Urinary bladder (tissue), 4 donors: ENCODE results near the gene ALOX15. TPM values are rescaled to one million over a fixed set of nuclear protein-coding genes. Genes with fewer than 3 reads are reported as not detected.
"Not testable (repeated sequence)": the region's sequence is repeated elsewhere in the genome, so short reads cannot be mapped to it uniquely, and the experiment has no call there.

ENCODE experiments used
- DNase-seq: peaks from one replicate; pipeline ENCODE4 v3.0.0-alpha.2; 2015; ENCODE audit errors: extremely low spot score
- H3K27ac ChIP-seq: one replicate; pipeline ENCODE4 v1.5.1; 2013; ENCODE audit warnings: low read depth, mild to moderate bottlenecking, moderate library complexity
- H3K36me3 ChIP-seq: one replicate; pipeline ENCODE4 v1.6.1; 2013; ENCODE audit warnings: mild to moderate bottlenecking, moderate library complexity; ENCODE audit not compliant: insufficient read depth
- H3K4me1 ChIP-seq: one replicate; pipeline ENCODE4 v1.6.1; 2013; ENCODE audit warnings: mild to moderate bottlenecking, moderate library complexity; ENCODE audit not compliant: insufficient read depth
- H3K4me3 ChIP-seq: one replicate; pipeline ENCODE4 v1.5.1; 2013; ENCODE audit warnings: low read depth, low read length
- WGBS: extraction: QIAGEN DNeasy Blood & Tissue Kit; methylation state at CpG from one replicate; pipeline ENCODE4 v1.1.7; 2013; 5-methylcytosine and 5-hydroxymethylcytosine counted together
- polyA plus RNA-seq: library from polyadenylated mRNA; stranded (reverse); fragments of 200-250 nt; gene quantifications from one replicate; pipeline ENCODE4 v1.2.3, GENCODE V29; 2013
- total RNA-seq: library from RNA; depleted of rRNA; stranded (reverse); fragments of >200 nt; gene quantifications from one replicate; pipeline ENCODE4 v1.2.3, GENCODE V29; 2014
- donor health status: healthy with polysubstance abuse.
- donor health status: healthy.

Gene ALOX15
- total and polyA plus RNA-seq, 2 donors = 0.06 to 2.6 TPM

DNA sequence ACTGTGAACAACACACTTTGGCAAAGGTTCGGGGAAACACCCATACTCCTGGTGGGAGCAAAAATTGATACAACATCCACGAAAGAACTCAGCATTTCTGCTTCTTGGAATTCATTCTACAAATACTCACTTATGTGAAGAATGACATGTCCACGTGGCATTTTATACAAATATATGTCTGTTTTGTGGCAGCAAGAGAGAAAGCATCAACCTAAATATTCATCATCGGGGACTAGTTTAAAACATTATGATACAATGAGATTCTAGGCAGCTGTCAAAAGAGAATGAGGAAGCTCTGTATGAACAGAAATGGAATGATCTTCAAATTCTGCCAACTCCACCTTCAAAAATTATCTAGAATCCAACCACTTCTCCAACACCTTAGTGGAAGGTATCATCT, 25.7 kb upstream of the ALOX15 start:
- Histone ChIP-seq H3K36me3 (peaks cover 2% of the 10 kb centered on the region), H3K27ac (no peak overlapping the region), H3K4me3 (no peak overlapping the region), H3K4me1 (no peaks in the 10 kb centered on the region)
- no peak for DNase-seq
- 77% methylated on average over 4 of the region's 4 CpGs for WGBS

DNA sequence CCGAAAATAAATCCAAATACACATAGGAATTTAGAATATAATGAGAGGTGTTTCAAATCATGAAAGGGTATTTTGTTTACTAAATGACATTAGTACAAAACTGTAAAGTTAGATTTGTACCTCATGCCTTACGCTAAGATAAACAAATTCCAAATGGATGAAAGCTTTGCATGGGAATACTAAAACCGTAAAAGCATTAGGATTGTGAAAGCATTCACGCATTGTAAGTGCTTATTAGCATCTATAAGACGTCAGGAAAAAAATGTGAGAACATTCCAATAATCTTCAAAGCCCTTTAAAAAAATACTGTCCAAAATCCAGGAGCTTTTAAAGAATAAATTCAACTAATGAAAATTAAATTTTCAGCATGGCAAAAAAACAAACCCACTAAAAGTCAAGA, 24.8 kb upstream of the ALOX15 start:
- 46% methylated on average over 5 of the region's 5 CpGs for WGBS
- peaks cover 2% of the 10 kb centered on the region for H3K36me3 ChIP-seq
- no peak for DNase-seq

GRCh38 chr17:4665027-4665426, 23.5 kb upstream of the ALOX15 start:
- Histone ChIP-seq H3K4me3 (no peak overlapping the region), H3K4me1 (no peaks in the 10 kb centered on the region), H3K36me3 (no peaks in the 10 kb centered on the region), H3K27ac (no peak overlapping the region)
- no peak for DNase-seq
- WGBS = 68% methylated on average over 9 of the region's 9 CpGs

More for the DNA sequence above, 24.8 kb upstream of the ALOX15 start:
- H3K27ac ChIP-seq = no peak overlapping the region
- no peaks in the 10 kb centered on the region for H3K4me1 ChIP-seq
- no peak overlapping the region for H3K4me3 ChIP-seq

GRCh38 chr17:4664230-4664629, 22.8 kb upstream of the ALOX15 start:
- H3K36me3 ChIP-seq = no peaks in the 10 kb centered on the region
- no peak for DNase-seq
- no peak overlapping the region for H3K27ac ChIP-seq
- H3K4me1 ChIP-seq = no peaks in the 10 kb centered on the region
- no peak overlapping the region for H3K4me3 ChIP-seq
- 84% methylated on average over 9 of the region's 9 CpGs for WGBS

DNA sequence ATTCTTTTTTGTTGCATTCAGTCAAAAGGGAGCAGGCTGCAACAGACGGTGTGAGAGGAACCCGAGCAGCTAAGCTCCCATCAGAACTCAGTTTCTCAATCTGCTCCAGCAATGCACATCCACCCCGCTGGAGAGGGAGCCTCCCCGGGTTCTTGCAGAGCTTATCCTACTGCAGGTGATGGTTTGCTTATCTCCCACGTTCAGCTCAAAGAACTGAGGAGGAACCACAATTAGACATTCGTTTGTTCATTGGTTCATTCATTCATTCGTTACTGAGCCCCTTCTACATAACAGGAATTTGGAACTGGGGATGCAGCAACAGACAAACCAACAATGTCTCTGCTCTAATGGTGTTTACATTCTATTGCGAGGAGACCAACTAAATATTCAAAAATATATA, 22.2 kb upstream of the ALOX15 start:
- 78% methylated on average over 8 of the region's 8 CpGs for WGBS
- H3K4me3 ChIP-seq = no peak overlapping the region
- H3K4me1 ChIP-seq = no peaks in the 10 kb centered on the region
- DNase-seq = no peak
- no peak overlapping the region for H3K27ac ChIP-seq
- H3K36me3 ChIP-seq = no peaks in the 10 kb centered on the region

DNA sequence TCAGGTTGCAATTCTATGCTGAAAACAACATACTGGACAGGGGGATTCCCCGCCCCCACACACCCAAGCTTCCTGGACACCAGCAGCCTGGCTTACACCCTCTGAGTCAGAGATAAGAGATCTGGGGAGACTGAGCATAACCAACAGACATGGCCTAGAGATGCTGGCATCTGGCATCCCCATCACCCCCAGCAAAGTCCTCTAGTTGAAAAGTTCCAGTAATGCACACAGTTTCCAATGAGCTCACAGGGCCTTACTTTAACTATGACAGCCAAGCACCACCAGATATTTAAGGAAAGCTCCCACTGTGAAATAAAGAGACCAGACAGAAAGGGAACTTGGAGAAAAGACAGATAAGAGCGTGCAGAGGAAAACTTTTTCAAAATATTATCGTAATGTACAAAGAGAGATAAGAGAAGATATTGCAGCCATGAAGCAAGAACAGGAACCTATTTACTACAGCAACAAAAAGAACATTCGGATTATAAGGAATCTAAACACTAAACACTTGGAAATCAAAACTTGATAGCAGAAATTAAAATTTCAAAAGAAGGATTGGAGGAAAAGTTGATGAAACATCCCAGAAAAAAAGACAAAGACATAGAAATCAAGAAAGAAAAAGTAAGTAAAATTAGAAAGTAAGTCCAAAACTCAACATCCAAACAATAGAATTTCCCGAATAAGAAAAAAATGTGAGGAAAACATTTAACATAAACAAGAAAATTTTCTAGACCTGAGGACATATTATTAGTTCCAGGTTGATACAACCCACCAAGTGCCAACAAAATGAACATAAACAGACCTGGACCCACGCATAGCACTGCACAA, 17.2 kb upstream of the ALOX15 start:
- Histone ChIP-seq H3K4me3 (no peak overlapping the region), H3K4me1 (no peaks in the 10 kb centered on the region), H3K36me3 (no peaks in the 10 kb centered on the region), H3K27ac (no peak overlapping the region)
- DNase-seq = no peak
- WGBS = 52% methylated on average over 6 of the region's 6 CpGs

- no peak for DNase-seq
- H3K4me1 ChIP-seq = no peaks in the 10 kb centered on the region
- H3K27ac ChIP-seq = no peak overlapping the region
- WGBS = 86% methylated on average over 2 of the region's 2 CpGs
- H3K36me3 ChIP-seq = no peaks in the 10 kb centered on the region
- no peak overlapping the region for H3K4me3 ChIP-seq
Measured at GRCh38 chr17:4657678-4658077, 16.2 kb upstream of the ALOX15 start.

DNA sequence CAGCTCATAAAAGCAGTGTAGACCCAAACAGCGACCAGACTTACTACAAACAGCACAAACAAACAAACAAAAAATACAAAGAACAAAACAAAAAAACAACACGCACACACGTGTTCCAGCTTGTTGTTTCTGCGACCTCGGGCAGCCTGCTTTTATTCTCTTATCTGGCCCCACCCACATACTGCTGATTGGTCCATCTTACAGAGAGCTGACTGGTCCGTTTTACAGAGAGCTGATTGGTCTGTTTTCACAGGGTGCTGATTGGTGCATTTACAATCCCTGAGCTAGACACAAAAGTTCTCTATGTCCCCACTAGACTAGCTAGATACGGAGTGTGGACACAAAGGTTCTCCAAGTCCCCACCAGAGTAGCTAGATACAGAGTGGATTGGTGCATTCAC, 14.5 kb upstream of the ALOX15 start:
- H3K36me3 ChIP-seq, H3K27ac ChIP-seq, DNase-seq, H3K4me1 ChIP-seq, H3K4me3 ChIP-seq: not testable (repeated sequence)
- 91% methylated on average over 7 of the region's 7 CpGs for WGBS

DNA sequence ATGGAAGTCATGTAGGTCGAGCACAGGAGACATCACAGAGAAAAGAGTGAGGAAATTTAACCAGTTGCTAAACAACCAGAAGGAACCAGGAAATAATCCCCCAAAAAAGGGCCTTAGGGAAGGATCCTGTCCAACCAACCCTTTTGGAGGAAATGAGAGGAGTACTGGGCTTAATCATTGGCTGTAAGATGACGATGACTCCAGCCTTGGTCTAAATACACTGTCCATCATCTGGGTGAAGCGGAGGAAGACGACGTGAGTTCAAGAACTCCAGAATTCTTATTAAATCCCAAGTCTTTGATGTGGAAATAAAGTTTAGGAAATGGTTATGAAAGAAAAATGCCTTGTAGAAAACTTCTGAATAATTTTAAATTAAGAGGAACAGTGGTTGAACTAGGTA, 11.5 kb upstream of the ALOX15 start:
- H3K4me3 ChIP-seq = no peak overlapping the region
- 58% methylated on average over 5 of the region's 5 CpGs for WGBS

GRCh38 chr17:4648741-4649140, 7.3 kb upstream of the ALOX15 start:
- DNase-seq = no peak
- Histone ChIP-seq H3K27ac (no peak overlapping the region), H3K4me1 (no peaks in the 10 kb centered on the region), H3K36me3 (no peaks in the 10 kb centered on the region), H3K4me3 (no peak overlapping the region)
- 66% methylated on average over 2 of the region's 2 CpGs for WGBS

More for the DNA sequence above, 11.5 kb upstream of the ALOX15 start:
- Histone ChIP-seq H3K36me3 (no peaks in the 10 kb centered on the region), H3K4me1 (no peaks in the 10 kb centered on the region), H3K27ac (no peak overlapping the region)
- no peak for DNase-seq

- no peak overlapping the region for H3K4me3 ChIP-seq
- no peak overlapping the region for H3K27ac ChIP-seq
- H3K4me1 ChIP-seq = no peaks in the 10 kb centered on the region
- no peaks in the 10 kb centered on the region for H3K36me3 ChIP-seq
- no peak for DNase-seq
- 71% methylated on average over 5 of the region's 5 CpGs for WGBS
Measured at GRCh38 chr17:4645642-4646041, 4.2 kb upstream of the ALOX15 start.

GRCh38 chr17:4643676-4644075, 2.2 kb upstream of the ALOX15 start:
- Histone ChIP-seq H3K4me1 (peaks cover 2% of the 10 kb centered on the region), H3K36me3 (no peaks in the 10 kb centered on the region), H3K4me3 (no peak overlapping the region), H3K27ac (no peak overlapping the region)
- no peak for DNase-seq
- 67% methylated on average over 4 of the region's 4 CpGs for WGBS

GRCh38 chr17:4642286-4642685, 808 bp upstream of the ALOX15 start:
- 23% methylated on average over 6 of the region's 6 CpGs for WGBS
- Histone ChIP-seq H3K4me3 (no peak overlapping the region), H3K4me1 (peaks cover 2% of the 10 kb centered on the region), H3K36me3 (no peaks in the 10 kb centered on the region), H3K27ac (no peak overlapping the region)
- no peak for DNase-seq

- not testable (repeated sequence) for DNase-seq, H3K4me3 ChIP-seq, H3K36me3 ChIP-seq, H3K27ac ChIP-seq, H3K4me1 ChIP-seq
- WGBS = 1% methylated on average over 36 of the region's 39 CpGs
Measured at GRCh38 chr17:4640569-4641188, 799 bp downstream of the ALOX15 start.
